ENCODE results near the gene PRR20G.
A peak's percentile ranks its signal among the peaks of the same experiment; 100 is the strongest.

DNA sequence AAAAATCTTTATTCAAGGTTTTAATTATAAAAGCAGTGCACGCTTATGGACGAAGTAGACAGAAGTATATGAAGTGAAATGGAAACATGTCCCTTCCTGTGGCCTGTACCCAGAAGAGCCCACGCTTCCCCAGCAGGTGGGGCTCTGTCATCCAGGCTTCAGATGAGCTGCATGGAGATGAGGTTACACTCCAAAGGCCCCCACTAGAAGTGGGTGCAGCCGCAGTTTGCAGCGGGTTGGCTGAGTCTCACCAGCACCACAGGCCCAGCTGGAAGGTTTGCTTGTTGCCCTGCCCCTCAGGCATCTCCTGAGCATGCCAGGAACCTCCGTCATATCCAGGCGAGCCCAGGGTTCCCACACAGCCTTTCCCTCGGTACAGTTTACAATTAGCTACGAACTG is 33.1 kb downstream of the PRR20G start:
- TF ChIP-seq TAF1 (IDR thresholded peaks at IDR 0.05; ENCODE audit: low read depth) = no peak
- TF ChIP-seq, protein P1, sequence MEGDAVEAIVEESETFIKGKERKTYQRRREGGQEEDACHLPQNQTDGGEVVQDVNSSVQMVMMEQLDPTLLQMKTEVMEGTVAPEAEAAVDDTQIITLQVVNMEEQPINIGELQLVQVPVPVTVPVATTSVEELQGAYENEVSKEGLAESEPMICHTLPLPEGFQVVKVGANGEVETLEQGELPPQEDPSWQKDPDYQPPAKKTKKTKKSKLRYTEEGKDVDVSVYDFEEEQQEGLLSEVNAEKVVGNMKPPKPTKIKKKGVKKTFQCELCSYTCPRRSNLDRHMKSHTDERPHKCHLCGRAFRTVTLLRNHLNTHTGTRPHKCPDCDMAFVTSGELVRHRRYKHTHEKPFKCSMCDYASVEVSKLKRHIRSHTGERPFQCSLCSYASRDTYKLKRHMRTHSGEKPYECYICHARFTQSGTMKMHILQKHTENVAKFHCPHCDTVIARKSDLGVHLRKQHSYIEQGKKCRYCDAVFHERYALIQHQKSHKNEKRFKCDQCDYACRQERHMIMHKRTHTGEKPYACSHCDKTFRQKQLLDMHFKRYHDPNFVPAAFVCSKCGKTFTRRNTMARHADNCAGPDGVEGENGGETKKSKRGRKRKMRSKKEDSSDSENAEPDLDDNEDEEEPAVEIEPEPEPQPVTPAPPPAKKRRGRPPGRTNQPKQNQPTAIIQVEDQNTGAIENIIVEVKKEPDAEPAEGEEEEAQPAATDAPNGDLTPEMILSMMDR (IDR thresholded peaks at IDR 0.05; ENCODE audit: poor library complexity, severe bottlenecking) = peak; percentile 60

Data from neural cell (in vitro differentiated cells).